ENCODE results near the gene SLC12A2. TPM values are rescaled to one million over a fixed set of nuclear protein-coding genes. Genes with fewer than 3 reads are reported as not detected.

SLC12A2 gene
- total RNA-seq, 1 donor from 2014 or later: 31.3 TPM

DNA sequence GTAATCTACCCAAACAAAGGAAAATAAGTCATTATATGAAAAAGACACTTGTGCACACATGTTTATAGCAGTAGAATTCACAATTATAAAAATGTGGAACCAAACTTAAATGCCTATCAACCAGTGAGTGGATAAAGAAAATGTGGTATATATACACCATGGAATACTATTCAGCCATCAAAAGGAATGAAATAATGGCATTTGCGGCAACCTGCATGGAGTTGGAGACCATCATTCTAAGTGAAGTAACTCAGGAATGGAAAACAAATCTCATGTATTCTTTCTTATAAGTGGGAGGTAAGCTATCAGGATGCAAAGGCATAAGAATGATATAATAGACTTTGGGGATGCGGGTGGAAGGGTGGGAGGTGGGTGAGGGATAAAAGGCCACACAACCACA lies 34.6 kb downstream of the SLC12A2 start:
- Mint-ChIP-seq H3K36me3 (ENCODE audit: low read depth) (peaks cover 42% of the 10 kb centered on the region), H3K4me1 (no peaks in the 10 kb centered on the region), H3K9me3 (peaks cover 12% of the 10 kb centered on the region), H3K4me3 (no peak overlapping the region), H3K27me3 (ENCODE audit: low read depth) (no peaks in the 10 kb centered on the region), H3K27ac (ENCODE audit: unreplicated experiment) (no peak overlapping the region)
- DNase-seq (ENCODE audit: low read depth, low spot score): no peak
- TF ChIP-seq, protein P1, sequence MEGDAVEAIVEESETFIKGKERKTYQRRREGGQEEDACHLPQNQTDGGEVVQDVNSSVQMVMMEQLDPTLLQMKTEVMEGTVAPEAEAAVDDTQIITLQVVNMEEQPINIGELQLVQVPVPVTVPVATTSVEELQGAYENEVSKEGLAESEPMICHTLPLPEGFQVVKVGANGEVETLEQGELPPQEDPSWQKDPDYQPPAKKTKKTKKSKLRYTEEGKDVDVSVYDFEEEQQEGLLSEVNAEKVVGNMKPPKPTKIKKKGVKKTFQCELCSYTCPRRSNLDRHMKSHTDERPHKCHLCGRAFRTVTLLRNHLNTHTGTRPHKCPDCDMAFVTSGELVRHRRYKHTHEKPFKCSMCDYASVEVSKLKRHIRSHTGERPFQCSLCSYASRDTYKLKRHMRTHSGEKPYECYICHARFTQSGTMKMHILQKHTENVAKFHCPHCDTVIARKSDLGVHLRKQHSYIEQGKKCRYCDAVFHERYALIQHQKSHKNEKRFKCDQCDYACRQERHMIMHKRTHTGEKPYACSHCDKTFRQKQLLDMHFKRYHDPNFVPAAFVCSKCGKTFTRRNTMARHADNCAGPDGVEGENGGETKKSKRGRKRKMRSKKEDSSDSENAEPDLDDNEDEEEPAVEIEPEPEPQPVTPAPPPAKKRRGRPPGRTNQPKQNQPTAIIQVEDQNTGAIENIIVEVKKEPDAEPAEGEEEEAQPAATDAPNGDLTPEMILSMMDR (conservative IDR thresholded peaks at IDR 0.05): no peak

DNA sequence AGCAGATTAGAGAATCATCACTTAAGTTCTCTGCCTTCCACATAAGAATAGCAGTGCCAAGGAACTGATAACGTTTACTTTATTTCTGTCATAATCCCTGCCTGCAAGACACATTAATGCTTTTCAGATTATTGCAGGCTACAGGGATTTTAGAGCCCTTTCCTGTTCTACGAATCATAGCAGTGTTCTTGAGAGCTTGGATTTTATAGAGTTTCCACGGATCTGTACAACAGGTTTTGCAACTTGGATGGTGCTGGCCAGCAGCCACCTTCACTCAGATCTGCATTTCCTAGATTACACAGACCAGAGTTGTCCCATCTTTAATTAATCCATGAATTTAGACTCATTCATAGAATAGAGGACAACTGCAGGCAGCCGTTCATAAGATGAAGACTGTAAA lies 38.1 kb downstream of the SLC12A2 start:
- DNase-seq (ENCODE audit: low read depth, low spot score): no peak
- peaks cover 12% of the 10 kb centered on the region for H3K9me3 Mint-ChIP-seq
- peaks cover 31% of the 10 kb centered on the region for H3K36me3 Mint-ChIP-seq (ENCODE audit: low read depth)
- TF ChIP-seq, protein P1 (conservative IDR thresholded peaks at IDR 0.05): no peak
- H3K4me3 Mint-ChIP-seq: no peak overlapping the region
- no peaks in the 10 kb centered on the region for H3K4me1 Mint-ChIP-seq
- H3K27ac Mint-ChIP-seq (ENCODE audit: unreplicated experiment): no peak overlapping the region
- H3K27me3 Mint-ChIP-seq (ENCODE audit: low read depth): no peaks in the 10 kb centered on the region

DNA sequence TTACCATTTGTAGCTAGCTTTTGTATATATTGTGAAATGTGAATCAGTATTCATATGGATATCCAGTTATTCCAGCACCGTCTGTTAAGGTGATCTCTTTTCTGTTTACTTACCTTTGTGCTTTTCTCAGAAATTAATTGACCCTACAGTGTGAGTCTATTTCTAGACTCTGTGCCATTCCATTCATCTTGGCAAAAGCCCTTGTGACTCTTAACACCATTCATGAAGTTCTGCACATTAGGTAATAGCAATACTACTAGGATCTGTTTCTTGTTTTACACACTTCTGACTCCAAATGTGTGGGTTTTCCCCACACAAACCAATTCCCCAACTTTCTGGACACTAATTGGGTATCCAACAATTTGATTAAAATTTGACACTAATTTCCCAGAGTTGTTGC lies 40.4 kb downstream of the SLC12A2 start:
- TF ChIP-seq, protein P1 (conservative IDR thresholded peaks at IDR 0.05): no peak
- no peak overlapping the region for H3K27ac Mint-ChIP-seq (ENCODE audit: unreplicated experiment)
- H3K9me3 Mint-ChIP-seq: peaks cover under 1% of the 10 kb centered on the region
- no peak for DNase-seq (ENCODE audit: low read depth, low spot score)
- H3K4me1 Mint-ChIP-seq: no peaks in the 10 kb centered on the region
- peaks cover 9% of the 10 kb centered on the region for H3K36me3 Mint-ChIP-seq (ENCODE audit: low read depth)
- H3K27me3 Mint-ChIP-seq (ENCODE audit: low read depth): no peaks in the 10 kb centered on the region
- H3K4me3 Mint-ChIP-seq: no peak overlapping the region

DNA sequence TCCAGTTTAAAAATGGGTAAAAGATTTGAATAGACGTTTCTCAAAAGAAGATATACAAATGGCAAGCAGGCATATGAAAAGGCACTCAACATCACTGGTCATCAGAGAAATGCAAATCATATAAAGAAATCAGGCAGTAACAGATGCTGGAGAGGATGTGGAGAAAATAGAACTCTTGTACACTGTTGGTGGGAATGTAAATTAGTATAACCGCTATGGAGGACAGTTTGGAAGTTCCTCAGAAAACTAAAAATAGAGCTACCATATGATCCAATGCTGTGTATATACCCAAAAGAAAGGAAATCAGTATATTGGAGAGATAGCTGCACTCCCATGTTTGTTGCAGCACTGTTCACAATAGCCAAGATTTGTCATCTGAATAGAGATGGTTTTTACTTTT lies 42.7 kb downstream of the SLC12A2 start:
- no peaks in the 10 kb centered on the region for H3K9me3 Mint-ChIP-seq
- H3K4me1 Mint-ChIP-seq: no peaks in the 10 kb centered on the region
- no peak overlapping the region for H3K27ac Mint-ChIP-seq (ENCODE audit: unreplicated experiment)
- no peak for DNase-seq (ENCODE audit: low read depth, low spot score)
- H3K27me3 Mint-ChIP-seq (ENCODE audit: low read depth): no peaks in the 10 kb centered on the region
- no peak overlapping the region for H3K4me3 Mint-ChIP-seq
- TF ChIP-seq, protein P1 (conservative IDR thresholded peaks at IDR 0.05): no peak
- H3K36me3 Mint-ChIP-seq (ENCODE audit: low read depth): peaks cover 9% of the 10 kb centered on the region

DNA sequence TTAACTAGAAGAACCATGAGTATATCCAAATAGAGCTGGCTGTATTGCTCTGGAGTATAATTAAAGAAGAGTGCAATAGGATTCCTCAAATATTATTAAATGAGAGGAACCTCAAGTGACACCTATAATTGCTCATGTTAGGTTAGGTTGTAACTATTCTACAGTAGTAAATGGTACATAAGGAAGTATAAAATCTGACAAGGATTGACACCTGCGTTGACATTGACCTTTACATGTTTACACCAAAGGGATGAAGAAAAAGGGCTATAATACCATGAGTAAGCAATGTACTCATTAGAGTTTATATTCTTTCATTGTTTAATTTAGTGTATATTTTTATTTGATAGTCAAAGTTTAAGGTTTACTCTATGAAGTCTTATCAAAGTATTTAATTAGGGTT lies 48.9 kb downstream of the SLC12A2 start:
- Mint-ChIP-seq H3K4me1 (no peaks in the 10 kb centered on the region), H3K4me3 (no peak overlapping the region), H3K9me3 (no peaks in the 10 kb centered on the region), H3K36me3 (ENCODE audit: low read depth) (peaks cover 28% of the 10 kb centered on the region), H3K27me3 (ENCODE audit: low read depth) (no peaks in the 10 kb centered on the region), H3K27ac (ENCODE audit: unreplicated experiment) (no peak overlapping the region)
- DNase-seq (ENCODE audit: low read depth, low spot score): no peak
- TF ChIP-seq, protein P1 (conservative IDR thresholded peaks at IDR 0.05): no peak

DNA sequence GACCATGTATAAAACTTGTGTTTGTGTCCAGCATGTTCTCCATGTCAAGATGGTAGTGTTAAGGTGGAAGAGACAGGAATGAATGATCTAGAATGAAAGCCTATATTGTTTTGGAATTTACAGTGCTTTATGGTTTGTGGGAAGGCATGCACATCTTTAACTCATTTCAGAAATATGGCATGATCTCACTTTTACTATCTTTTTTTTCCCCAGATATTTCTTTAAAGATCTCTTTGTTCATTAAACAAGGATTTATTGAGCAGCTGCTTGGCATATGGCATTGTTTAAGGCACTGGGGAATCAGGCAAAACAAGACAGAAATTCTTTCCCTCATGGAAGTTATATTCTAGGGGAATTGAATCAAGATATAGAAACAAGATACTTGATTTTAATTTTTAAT lies 51.7 kb downstream of the SLC12A2 start:
- Mint-ChIP-seq H3K9me3 (no peaks in the 10 kb centered on the region), H3K27ac (ENCODE audit: unreplicated experiment) (no peak overlapping the region), H3K4me3 (no peak overlapping the region), H3K4me1 (no peaks in the 10 kb centered on the region), H3K27me3 (ENCODE audit: low read depth) (no peaks in the 10 kb centered on the region), H3K36me3 (ENCODE audit: low read depth) (peaks cover 33% of the 10 kb centered on the region)
- TF ChIP-seq, protein P1 (conservative IDR thresholded peaks at IDR 0.05): no peak
- DNase-seq (ENCODE audit: low read depth, low spot score): no peak

Data from neural crest cell (in vitro differentiated cells).